Thoracic aorta (tissue), 2 donors: ENCODE measurements around the gene ZDHHC14. TPM values are rescaled to one million over a fixed set of nuclear protein-coding genes. Genes with fewer than 3 reads are reported as not detected.

Experiments
- ATAC-seq: fragments of 150-250 bp; one replicate; pipeline ENCODE4 v1.8.0; 2017; ENCODE audit warnings: low read depth; ENCODE audit not compliant: insufficient number of reproducible peaks, low FRiP score
- DNase-seq: peaks from one replicate; pipeline ENCODE4 v3.0.0-alpha.2; 2020; ENCODE audit warnings: low spot score
- H3K27ac ChIP-seq, 2 donors: fragments of 200-600 bp; sonication (generic); 1 replicate in 1 of 2; 2 replicates in 1 of 2; pipeline ENCODE4 v1.5.1; 2016; ENCODE audit warnings: mild to moderate bottlenecking in 2 of 2, moderate library complexity in 2 of 2
- H3K27me3 ChIP-seq: fragments of 200-600 bp; sonication (generic); replicated peaks from 2 replicates; pipeline ENCODE4 v1.6.0; 2016; ENCODE audit warnings: mild to moderate bottlenecking; ENCODE audit not compliant: insufficient read depth
- H3K36me3 ChIP-seq: fragments of 200-600 bp; sonication (generic); one replicate; pipeline ENCODE4 v1.5.1; 2016
- H3K4me1 ChIP-seq, 2 donors: fragments of 200-600 bp; sonication (generic); 1 replicate in 1 of 2; 2 replicates in 1 of 2; pipeline versions ENCODE4 v1.5.1 to v1.6.0; 2016; ENCODE audit warnings: low read depth in 2 of 2, mild to moderate bottlenecking in 1 of 2; ENCODE audit not compliant: control insufficient read depth in 1 of 2
- H3K4me3 ChIP-seq: fragments of 200-600 bp; sonication (generic); 2 replicates; pipeline ENCODE4 v1.5.1; 2016; ENCODE audit warnings: mild to moderate bottlenecking
- H3K9me3 ChIP-seq: fragments of 200-600 bp; sonication (generic); 2 replicates; pipeline ENCODE4 v1.5.1; 2016
- CTCF ChIP-seq: fragments of 200-600 bp; sonication (generic); IDR thresholded peaks from one replicate; pipeline ENCODE4 v1.5.1; 2019; ENCODE audit warnings: antibody characterized with exemption
- total RNA-seq, 2 donors: library from RNA; depleted of rRNA; stranded (reverse); fragments of >200 nt; gene quantifications; one replicate each; pipeline versions ENCODE4 v1.1.0 to v1.2.3, GENCODE V29; 2016

Gene ZDHHC14
- total RNA-seq, 2 donors from 2014 or later = 20.0 to 31.1 TPM

DNA sequence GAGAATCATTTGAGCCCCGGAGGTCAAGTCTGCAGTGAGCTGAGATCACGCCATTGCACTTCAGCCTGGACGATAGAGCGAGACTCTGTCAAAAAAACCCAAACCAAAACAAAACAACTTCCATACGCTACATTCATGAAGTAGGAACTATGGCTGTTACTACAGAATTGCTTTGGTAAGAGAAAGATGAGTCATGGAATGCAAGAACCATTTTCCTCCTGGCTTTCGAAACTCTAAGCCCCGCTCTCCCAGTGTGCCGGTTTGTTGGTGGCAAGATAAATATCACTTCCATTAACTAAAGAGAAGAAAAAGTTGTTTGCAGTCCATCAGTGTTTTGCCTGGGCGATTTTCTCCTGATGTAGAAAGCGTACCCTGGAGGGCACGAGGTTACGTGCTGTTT, 61.3 kb downstream of the ZDHHC14 start:
- DNase-seq (no peak), ATAC-seq (no peak)
- peaks cover 10 to 22% of the 10 kb centered on the region in 2 donors for H3K4me1 ChIP-seq
- H3K9me3 ChIP-seq = no peaks in the 10 kb centered on the region
- no peaks in the 10 kb centered on the region for H3K36me3 ChIP-seq
- no peaks in the 10 kb centered on the region for H3K27me3 ChIP-seq
- no peak overlapping the region for H3K4me3 ChIP-seq
- no peak for TF ChIP-seq CTCF
- no peak overlapping the region for H3K27ac ChIP-seq

DNA sequence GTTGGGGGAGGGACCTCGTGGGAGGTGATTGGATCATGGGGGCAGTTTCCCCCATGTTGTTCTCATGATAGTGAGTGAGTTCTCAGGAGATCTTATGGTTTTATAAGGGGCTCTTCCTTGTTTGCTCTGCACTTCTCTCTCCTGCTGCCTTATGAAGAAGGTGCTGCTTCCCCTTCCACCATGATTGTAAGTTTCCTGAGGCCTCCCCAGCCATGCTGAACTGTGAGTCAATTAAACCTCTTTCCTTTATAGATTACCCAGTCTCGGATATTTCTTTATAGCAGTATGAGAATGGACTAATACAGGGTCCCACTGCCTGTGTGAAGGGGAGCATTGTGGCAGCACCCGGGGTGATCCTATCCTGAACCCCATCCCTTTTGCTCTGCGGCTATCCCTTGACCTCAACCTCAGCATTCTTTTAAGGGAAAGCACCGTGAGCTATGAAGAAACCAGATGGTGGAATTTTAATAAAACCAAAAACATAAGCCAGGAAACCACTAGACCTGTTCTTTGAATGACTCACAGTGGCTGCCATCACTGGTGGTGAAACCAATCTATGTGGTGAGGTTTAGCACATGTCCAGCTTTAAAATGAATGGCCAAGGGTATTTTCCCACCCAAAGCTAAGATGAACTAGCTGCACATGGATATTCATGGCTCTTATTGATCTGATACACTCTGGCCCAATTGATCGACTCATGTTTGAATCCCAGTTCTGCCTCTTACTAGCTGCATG, 62.2 kb downstream of the ZDHHC14 start:
- ATAC-seq = no peak
- Histone ChIP-seq H3K36me3 (no peaks in the 10 kb centered on the region), H3K27ac (no peak overlapping the region), H3K9me3 (no peaks in the 10 kb centered on the region), H3K27me3 (no peaks in the 10 kb centered on the region), H3K4me3 (no peak overlapping the region), H3K4me1 (peaks cover 7 to 17% of the 10 kb centered on the region in 2 donors)
- no peak for TF ChIP-seq CTCF
- no peak for DNase-seq

- H3K4me3 ChIP-seq = peak overlapping the region; percentile 37
- TF ChIP-seq CTCF = no peak
- peaks cover 0 to 7% of the 10 kb centered on the region in 2 donors for H3K4me1 ChIP-seq
- DNase-seq (no peak), ATAC-seq (no peak)
- no peaks in the 10 kb centered on the region for H3K9me3 ChIP-seq
- no peak overlapping the region for H3K27ac ChIP-seq
- H3K36me3 ChIP-seq = no peaks in the 10 kb centered on the region
- no peaks in the 10 kb centered on the region for H3K27me3 ChIP-seq
Measured at GRCh38 chr6:157445277-157446009, 64.5 kb downstream of the ZDHHC14 start.

- no peak for ATAC-seq
- Histone ChIP-seq H3K9me3 (no peaks in the 10 kb centered on the region), H3K27me3 (no peaks in the 10 kb centered on the region), H3K4me3 (no peak overlapping the region), H3K4me1 (peaks cover 0 to 7% of the 10 kb centered on the region in 2 donors), H3K36me3 (no peaks in the 10 kb centered on the region), H3K27ac (no peak overlapping the region)
- DNase-seq = no peak
- TF ChIP-seq CTCF = no peak
Measured at GRCh38 chr6:157447735-157448134, 66.7 kb downstream of the ZDHHC14 start.

DNA sequence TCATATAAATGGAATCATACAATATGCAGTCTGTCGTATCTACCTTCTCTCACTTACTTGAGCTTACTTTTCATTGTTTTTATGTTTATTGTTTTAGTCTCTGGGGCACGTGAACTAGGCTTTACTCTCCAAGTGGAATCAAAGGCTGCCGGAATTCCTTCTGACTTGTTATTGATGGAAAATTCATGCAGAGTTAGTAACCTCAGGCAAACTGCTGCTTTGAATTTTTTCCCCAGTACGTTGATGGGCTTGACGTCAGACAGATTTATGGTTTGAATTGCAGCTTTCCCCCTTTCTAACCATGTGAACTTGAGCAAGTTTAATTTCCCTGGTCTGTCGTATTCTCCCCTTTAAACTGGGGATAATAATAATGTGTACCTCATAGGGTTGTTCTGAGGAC, 68.6 kb downstream of the ZDHHC14 start:
- Histone ChIP-seq H3K4me3 (no peak overlapping the region), H3K4me1 (peaks cover 0 to 7% of the 10 kb centered on the region in 2 donors), H3K27ac (no peak overlapping the region), H3K36me3 (no peaks in the 10 kb centered on the region), H3K27me3 (no peaks in the 10 kb centered on the region), H3K9me3 (no peaks in the 10 kb centered on the region)
- TF ChIP-seq CTCF = no peak
- no peak for ATAC-seq
- no peak for DNase-seq
